DLD1 (cell line): ENCODE results near the gene GAS7.

ENCODE experiments used
- in situ Hi-C: cut with HindIII; loops from 2 replicates; pipeline ENCODE4 v1.10.0; 2017; ENCODE audit warnings: low sequenced_read_pairs

Gene GAS7

DNA sequence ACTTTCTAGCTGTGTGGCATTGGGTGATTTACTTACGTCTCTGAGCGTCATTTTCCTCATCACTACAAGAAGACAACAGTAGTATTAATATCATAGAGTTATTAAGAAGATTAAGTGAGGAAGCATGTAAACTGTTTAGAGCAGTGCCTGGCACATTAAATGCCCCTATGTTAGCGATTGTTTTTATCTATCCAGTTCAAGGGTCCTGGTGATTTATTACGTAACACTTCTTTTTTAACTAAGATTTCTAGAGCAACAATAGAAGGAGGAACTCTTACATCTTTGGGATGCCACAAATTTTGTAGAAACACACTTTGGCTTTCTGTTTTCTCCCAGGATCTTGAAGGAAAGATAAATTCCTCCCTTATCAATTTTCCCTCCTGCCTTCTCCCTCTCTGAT, 3.3 kb upstream of the GAS7 start:
- in situ Hi-C loops, result no loop called here

DNA sequence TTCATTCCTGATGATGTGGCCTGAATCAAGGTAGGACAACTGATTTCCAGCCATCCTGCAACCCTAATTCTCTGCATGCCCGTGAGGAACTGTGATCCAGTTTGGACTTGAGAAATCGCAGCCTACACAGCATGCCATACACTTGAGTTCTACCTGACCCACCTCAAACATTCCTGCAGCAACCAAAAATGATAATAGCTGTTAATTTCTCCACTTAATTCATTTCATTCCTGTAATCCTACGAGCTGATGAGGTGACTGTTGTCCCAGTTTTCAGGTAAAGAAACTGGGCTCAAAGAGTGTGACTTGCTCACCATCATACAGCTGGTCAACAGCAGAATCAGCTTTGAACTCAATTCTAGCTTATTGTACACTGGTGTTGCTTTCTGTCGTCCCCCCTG, 2.2 kb upstream of the GAS7 start:
- in situ Hi-C loops, result no loop called here

DNA sequence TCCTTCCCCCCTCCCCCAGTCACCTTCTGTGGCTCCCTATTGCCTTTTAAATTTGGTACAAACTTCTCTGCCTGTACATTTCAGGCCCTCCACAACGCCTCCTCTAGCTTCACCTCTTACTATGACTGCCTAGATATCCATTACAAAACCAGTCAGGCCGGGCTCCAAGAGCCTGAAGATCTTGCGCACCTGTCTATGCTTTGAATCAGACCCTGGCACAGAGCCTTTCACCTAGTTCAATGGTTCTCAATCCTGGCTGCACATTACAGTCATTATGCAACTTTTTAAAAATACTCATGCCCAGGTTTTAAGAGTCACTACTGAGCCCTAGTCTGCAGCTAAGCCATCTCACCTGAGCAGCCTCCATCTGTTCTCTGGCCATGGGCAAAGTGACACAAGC, 1.6 kb upstream of the GAS7 start:
- in situ Hi-C loops, result no loop called here

DNA sequence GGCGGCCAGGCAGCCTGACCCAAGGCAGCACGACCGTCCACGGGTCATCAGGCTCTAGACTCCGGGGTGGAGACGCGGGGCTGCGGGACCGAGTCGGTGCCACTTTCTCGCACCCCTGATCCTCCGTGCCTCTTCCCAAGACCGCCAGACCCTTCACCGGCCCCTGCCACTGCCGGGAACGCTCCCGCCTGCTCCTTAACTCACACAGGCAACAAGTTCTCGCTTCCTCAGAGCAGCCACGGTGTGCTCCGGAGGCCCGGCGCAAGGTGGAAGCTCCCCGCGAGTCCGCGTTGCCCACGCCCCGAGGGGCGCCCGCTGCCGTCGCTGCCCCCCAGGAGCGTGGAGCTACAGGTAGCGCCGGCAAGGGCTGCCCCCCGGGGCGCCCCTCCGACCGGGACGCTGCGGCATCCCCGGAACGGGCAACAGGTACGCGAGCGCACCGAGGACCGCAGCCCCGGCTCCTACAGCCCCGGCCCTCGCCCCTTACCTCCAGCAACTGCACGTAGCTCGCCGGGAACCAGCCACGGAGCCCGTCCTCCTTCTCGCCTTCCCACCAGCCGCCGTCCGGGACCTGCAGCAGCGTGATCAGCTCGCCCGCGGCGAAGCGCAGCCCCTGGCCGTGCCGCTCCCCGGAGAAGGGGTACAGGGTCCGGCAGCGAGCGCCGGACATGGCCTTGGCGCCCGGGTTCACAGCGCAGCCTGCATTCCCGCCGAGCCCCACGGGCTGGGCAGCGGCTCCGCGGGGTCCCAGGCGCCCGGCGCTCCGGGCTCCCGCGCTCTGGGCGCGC, 491 bp downstream of the GAS7 start:
- in situ Hi-C loops, result no loop called here

DNA sequence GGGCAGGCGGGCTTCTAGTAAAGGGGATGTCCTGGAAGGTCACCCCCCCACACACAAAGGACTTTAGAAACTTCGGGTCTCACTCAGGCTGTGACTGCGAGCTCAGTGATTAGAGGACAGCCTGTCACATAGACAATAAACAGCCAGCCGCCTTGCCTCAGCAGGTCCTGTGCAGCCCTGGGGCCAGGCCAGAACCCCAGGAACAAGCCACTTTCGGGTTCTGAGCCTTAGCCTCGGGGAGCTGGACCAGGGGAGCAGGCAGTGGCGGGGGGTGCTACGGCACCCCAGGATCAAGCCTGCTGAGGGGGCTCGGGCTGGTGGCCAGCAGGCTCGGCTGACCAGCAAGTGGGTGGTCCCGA, 1.1 kb downstream of the GAS7 start:
- in situ Hi-C loops, result no loop called here

DNA sequence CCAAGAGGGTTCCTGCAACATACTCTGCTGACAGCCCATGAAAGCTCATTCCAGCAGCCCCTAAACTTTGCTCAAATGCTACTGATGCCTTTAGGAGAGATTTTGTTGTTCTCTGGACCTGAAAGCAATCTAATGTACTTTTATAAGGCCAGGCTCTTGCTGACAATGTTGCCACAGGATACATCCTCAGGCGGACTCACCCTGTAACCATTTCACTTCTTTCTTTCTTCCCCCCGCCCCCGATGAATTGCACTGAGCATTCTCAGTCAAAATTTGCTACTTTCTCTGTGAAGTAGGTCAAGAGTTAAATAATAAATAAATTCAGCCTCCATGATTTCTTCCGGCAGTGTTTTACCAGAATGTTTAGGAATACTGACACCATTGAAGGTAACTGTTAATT, 1.5 kb downstream of the GAS7 start:
- in situ Hi-C loops, result no loop called here

DNA sequence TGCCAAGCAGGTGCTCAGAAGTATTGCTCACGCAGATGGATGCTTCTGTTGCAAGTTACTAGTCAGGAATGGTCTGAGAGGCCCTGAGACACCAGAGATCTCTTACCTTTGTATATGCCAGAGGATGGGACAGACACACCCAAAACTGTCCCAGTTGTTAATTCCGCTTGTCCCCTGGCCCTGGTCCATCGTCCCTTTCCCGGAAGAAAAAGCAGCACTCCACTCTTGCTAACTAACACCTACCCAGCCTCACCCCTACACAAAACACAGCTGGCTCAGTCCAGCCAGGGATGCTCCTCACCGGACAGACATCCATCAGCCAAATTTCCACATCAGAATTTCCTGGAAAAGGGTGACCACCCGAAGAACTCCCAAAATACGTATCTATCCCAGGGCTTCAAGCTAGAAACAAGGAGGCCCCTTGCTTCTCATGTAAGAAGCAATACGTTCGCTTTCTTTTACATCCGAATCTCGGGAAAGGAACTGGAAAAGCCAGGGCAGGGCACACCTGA, 2.0 kb downstream of the GAS7 start:
- in situ Hi-C loops, result no loop called here

DNA sequence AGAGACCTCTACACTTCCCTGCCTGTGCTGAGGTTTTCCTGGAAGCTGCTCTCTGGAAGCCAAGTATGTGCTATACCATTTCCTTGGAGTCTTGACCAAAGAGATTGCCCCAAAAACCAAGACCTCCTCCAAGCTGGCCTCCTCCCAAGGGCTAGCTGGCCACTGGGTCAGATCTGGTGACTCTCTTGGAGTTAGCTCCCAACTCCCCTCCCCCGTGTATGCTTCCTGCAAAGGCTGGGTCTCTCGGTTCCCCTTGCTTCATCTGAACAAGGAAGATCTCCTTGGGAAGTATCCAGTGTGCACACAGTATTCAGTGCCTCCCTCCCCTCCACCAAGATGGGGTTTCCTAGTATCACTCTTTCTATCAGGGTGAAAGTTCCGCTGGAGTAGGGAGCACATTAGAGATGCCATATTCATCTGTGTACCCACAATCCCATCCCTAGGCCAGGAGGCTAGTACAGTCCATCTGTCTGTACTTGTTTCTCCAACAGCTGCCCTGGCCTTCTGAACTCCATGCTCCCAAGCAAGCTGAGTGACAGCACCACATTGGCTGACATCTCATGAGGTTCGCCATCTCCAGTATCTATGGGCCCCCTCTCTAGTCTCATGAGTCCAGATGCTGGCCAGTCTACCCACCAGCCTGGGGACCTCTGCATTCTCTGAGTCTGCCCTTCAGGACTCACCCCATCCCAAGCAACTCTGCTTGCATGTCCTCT, 3.2 kb downstream of the GAS7 start:
- in situ Hi-C loops, result no loop called here

DNA sequence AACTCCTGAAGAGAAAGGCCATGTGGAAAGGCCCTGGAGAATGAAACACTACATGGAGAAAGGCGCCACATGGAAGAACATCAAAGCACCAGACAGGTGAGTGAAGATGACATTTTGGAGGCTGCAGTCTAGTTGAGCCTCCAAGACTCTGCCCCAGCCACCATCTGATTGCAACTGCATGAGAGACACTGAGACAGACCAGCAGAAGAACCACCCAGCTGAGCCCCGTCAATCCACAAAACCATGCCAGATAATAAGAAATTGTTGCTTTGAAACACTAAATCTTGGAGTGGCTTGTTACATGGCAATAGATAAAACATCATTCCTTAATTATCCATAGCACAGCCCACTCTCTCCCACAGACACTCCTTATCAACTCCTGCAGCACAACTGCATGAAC, 4.8 kb downstream of the GAS7 start:
- in situ Hi-C loops, result no loop called here

DNA sequence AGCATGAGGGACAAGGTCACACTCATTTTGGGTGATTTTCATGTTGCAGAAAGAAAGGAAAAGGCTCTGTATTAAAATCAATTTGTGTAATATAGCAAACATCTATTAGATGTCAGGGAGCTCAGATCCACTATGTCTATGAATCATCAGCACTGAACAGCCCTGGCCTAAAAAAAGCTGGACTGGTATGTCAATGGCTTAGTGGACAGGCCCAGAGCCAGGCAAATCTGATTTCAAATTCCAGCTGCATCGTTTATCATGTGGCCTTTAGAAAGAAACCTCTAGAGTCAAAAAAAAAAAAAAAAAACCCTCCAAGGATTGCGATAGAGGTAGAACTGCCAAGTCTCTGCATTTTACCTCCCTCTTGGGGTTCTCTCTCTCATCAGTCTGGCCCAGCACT, 5.4 kb downstream of the GAS7 start:
- in situ Hi-C loops, result no loop called here

DNA sequence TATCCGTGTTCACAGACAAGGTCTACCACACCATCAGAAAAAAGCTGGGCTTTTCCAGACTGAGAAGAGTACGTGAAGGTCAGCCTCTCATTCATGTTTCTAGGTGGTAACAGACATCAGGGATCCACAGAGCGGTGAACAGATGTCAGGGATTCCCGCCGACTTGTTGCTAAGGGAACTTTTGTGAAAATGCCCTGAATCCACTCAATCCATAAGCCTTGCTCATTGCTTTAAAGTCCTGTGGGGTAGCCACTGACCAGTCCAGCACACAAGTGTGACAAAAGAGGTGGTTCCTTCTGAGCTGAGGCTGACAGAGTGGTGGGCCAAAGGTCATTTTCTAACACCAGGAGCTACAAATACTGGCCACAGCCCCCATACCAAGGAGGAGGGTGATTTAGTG, 5.9 kb downstream of the GAS7 start:
- in situ Hi-C loops, result no loop called here

DNA sequence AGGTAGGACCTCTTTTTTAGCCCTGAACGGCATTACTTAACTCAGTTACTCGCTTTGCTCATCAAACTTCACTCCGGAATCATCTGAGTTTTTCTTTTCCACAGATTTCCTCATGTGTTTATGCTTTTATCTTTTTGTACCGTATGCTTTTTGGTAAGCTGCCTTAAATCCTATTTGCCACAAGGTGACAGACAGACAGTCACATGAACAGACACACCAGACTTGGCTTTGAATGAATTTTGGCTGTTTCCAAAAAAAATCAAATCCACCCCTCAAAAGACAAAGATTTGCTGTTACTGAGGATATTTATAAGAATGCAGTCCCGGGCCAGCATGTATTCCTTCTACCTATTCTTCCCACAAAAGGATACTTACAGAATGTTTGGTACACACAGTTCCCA, 10.9 kb downstream of the GAS7 start:
- in situ Hi-C loops, result no loop called here

DNA sequence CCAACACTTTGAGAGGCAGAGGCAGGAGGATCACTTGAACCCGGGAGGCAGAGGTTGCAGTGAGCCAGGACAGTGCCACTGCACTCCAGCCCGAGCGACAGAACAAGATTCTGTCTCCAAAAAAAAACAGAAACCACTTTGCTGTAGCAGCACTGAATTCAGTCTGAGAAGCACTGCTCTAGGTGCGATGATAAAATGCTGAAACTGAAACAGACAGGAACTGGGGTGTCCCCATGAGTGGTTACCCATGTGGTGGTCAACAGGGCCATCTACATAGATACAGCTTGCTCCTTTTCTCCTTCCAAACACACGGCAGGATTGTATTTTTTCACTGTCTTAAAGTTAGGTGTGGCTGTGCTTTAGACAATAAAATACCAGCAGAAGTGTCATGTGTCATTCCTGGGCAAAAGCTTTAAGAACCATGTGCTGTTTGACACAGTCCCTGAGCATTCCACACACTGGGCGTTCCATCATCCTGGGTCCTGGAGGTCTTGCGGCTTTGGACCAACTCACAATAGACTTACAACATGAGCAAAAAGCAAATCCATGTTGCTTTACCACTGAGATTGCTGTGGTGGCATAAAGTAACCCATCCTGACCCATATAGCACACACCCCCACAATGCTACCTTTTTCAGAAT, 11.5 kb downstream of the GAS7 start:
- in situ Hi-C loops, result no loop called here

DNA sequence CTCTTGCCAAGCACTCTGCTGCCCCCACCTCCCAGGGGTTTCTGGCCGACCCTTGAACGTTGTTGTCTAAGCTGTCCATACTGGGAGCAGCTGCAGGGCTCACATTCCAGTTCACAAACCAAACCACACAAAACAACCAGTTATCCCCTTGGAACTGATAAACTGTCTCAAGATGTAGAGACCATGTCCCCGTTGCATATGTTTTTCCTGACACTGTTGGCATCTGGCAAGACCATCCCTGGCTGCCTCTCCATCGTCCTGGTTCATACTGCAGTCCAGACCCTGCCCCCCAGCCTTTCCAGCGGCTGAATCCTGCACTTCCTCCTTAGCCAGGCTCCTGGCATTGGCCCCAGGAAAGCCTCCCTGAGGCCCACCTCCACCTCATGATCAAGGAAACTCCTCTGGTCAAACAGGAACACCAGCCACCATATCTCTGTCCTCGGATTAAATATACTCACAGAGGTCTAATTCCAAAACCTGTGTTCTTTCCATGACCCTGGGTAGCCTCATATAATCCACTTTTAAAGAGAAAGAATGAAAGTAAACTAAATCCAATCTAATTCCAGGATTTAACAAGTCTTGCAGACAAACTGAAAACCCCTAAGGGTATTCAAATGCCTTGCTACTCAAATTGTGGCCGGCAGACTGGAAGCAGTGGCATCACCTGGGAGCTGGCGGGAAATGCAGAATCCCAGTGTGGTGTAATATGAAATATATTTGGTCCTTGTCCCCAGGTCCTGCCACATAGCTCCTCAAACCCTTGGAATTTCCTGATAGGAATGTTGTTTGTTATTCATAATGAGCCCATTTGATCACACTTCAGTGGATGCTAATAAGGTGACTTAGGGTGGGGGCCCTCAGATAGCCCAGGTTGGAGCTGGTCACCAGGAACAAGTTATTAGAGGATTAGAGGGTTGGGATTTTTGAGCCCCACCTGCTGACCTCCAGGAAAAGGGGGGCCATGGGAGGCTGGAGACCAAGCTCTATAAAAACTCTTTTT, 14.2 kb downstream of the GAS7 start:
- in situ Hi-C loops, result no loop called here

DNA sequence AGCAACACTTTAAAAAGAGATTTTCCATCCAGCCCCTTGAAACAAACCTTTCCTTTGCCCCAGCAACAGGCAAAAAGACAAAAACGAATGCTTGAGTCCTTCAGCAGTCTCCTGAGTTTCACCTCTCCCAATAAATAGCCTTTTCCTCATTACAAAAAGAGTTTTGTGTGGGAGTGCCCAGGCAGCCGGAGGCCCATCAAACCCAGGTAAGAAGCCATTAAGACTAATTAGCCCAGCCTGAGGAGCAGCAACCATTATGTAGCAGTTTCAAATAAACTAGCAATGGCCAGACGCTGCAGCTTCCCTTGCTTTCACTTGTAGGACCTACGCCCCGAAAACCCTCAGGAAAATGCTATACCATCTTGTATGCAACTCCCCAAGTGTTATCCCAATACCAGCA, 15.6 kb downstream of the GAS7 start:
- in situ Hi-C loops, result no loop called here

DNA sequence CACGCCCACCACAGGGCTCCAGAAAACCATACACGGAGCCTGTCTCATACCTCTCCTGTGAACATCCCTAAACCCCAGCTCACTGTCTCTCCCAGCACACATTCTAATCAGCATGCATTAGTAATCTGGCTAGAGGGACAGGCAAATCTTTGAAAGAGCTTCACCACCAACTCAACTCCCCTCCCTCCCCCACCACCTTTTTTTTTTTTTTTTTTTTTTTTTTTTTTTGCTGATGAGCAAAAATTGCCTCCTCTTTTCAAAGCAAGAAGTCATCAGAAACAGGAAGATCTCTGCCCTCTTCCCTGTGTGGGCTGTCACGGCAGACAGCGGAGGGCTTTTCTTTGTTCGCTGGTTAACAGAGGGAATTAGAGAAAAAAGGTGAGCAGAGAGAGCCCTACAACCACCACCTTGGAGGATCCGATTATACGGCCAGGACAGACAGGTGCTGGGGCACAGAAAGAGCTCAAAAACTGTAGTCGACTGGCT, 19.9 kb downstream of the GAS7 start:
- in situ Hi-C loops, result no loop called here

DNA sequence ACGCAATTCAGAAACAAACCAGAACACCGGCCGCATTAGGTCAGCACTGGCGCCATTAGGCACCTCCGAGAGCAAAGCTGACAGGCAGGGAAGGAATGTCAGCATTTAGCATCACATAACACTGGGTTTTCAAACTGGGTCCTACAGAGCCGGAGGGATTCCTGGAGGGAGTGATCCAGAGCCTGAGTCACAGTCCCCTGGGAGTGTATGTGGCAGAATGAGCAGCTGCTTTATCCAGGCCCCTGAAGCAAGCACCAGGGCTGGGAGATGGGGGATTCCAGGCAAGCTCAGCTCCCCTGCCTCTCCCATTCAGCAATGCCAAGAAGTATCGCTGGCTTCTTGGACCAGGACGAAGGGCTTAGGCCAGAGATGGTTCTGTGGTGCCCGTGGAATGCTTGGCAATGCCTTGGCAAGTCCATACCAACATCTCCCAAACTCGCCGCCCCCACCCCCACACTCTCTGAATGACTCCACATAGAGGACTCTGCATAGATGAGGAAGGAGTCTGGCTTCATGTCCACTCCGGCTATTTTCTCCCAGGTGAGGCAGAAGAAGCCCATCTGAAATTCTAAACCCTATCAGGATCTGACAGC, 20.4 kb downstream of the GAS7 start:
- in situ Hi-C loops, result no loop called here

DNA sequence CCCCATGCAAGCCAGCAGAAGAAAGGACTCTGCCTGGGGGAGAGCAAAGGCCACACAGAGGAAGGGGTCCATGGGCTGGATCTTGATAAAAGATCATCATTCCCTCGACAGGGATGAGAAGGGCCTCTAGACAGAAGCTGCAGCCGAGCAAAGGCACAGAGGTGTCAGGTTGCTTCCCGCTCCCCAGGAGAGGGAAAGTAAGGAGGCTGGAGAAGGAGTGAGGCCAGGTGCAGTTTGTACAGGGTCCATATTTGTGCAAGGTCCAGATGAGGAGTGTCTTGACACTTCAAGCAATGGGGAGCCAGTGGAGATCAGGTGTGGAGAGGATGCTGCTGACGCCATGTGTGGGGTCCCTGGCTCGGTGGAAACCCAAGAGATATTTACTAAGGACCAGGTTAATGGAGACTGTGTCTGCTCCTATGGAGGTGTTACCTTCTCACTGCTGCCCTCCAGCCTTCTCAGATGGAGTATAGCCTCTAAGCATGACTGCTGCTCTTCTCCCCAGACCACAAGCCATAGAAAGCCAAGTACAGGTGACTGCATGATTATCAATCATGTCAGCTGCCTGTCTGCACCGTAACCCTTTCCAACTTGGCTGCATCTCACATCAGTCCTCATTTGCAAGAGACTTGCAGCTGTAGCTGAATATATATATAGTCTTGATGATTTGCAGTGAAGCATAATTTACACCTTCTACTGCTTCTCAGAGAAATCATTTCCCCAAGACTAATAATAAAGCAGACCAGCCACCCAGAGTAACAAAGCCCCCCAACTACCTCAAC, 21.1 kb downstream of the GAS7 start:
- in situ Hi-C loops, result no loop called here

DNA sequence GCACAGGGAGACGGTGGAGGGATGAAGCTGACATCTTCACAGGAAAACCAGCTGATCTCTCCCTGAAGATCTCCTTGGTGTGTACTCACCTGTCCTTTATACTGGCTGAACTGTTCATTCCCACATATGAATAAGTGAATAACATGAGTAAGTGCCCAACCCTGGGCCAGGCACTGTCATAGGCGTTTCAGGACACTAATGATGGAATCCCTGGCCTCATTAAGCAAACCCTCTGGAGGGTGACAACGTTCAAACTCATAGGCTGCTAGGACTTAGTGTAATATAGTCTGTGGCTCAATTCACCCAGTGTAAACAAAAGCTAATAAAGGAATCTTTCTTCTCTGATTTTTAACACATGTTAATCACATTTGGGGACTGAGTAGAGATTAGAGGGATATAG, 24.5 kb downstream of the GAS7 start:
- in situ Hi-C loops, result no loop called here

DNA sequence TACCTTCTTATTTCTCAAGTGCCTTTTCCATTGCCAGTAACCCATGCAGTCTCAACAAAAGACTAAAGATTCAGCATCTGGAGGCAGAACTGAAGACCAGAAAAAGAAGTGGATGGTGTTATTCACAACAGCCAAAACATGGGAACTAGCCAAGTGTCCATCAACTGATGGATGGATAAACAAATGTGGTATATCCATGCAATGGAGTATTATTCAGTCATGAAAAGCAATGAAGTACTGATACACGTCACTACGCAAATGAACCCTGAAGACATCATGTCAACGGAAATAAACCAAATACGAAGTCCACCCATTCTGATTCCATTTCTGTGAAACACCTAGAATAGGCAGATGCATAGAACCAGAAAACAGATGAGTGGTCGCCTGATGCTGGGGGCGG, 25.6 kb downstream of the GAS7 start:
- in situ Hi-C loops, result no loop called here
